ENCODE measurements around the gene NOP14.
"Not testable (repeated sequence)": the region's sequence is repeated elsewhere in the genome, so short reads cannot be mapped to it uniquely, and the experiment has no call there.

Gene NOP14

GRCh38 chr4:2942532-2943363 lies 20.5 kb downstream of the NOP14 start:
- no peak for DNase-seq (ENCODE audit: low read depth)

GRCh38 chr4:2942037-2942531 lies 21.1 kb downstream of the NOP14 start:
- DNase-seq (ENCODE audit: low read depth): no peak

- DNase-seq (ENCODE audit: low read depth): no peak
Observed at GRCh38 chr4:2941138-2942036, 21.8 kb downstream of the NOP14 start.

- DNase-seq (ENCODE audit: low read depth): no peak
Observed at GRCh38 chr4:2940267-2941137, 22.7 kb downstream of the NOP14 start.

GRCh38 chr4:2939383-2940243 lies 23.6 kb downstream of the NOP14 start:
- DNase-seq (ENCODE audit: low read depth): no peak

GRCh38 chr4:2938906-2939305 lies 24.3 kb downstream of the NOP14 start:
- no peak for DNase-seq (ENCODE audit: low read depth)

- not testable (repeated sequence) for DNase-seq (ENCODE audit: low read depth)
Observed at GRCh38 chr4:2938411-2938810, 24.8 kb downstream of the NOP14 start.

GRCh38 chr4:2937986-2938385 lies 25.2 kb downstream of the NOP14 start:
- DNase-seq (ENCODE audit: low read depth): no peak

- DNase-seq (ENCODE audit: low read depth): no peak
Observed at GRCh38 chr4:2937146-2937857, 25.9 kb downstream of the NOP14 start.

GRCh38 chr4:2936773-2937145 lies 26.4 kb downstream of the NOP14 start:
- DNase-seq (ENCODE audit: low read depth): peak; percentile 75

GRCh38 chr4:2935762-2936743 lies 27.2 kb downstream of the NOP14 start:
- DNase-seq (ENCODE audit: low read depth): peak; percentile 61

- peak; percentile 90 for DNase-seq (ENCODE audit: low read depth)
Observed at GRCh38 chr4:2934813-2935761, 28.1 kb downstream of the NOP14 start.

GRCh38 chr4:2934077-2934812 lies 29.0 kb downstream of the NOP14 start:
- DNase-seq (ENCODE audit: low read depth): peak; percentile 56

GRCh38 chr4:2933566-2934076 lies 29.6 kb downstream of the NOP14 start:
- DNase-seq (ENCODE audit: low read depth): peak; percentile 18

GRCh38 chr4:2932951-2933565 lies 30.1 kb downstream of the NOP14 start:
- peak; percentile 16 for DNase-seq (ENCODE audit: low read depth)

GRCh38 chr4:2932321-2932950 lies 30.8 kb downstream of the NOP14 start:
- DNase-seq (ENCODE audit: low read depth): no peak
